ENCODE results near the gene BCL11B.

Gene BCL11B

GRCh38 chr14:99163446-99163845 is 108.6 kb downstream of the BCL11B start:
- no peak for DNase-seq (ENCODE audit: low read depth in 2 of 2)

DNA sequence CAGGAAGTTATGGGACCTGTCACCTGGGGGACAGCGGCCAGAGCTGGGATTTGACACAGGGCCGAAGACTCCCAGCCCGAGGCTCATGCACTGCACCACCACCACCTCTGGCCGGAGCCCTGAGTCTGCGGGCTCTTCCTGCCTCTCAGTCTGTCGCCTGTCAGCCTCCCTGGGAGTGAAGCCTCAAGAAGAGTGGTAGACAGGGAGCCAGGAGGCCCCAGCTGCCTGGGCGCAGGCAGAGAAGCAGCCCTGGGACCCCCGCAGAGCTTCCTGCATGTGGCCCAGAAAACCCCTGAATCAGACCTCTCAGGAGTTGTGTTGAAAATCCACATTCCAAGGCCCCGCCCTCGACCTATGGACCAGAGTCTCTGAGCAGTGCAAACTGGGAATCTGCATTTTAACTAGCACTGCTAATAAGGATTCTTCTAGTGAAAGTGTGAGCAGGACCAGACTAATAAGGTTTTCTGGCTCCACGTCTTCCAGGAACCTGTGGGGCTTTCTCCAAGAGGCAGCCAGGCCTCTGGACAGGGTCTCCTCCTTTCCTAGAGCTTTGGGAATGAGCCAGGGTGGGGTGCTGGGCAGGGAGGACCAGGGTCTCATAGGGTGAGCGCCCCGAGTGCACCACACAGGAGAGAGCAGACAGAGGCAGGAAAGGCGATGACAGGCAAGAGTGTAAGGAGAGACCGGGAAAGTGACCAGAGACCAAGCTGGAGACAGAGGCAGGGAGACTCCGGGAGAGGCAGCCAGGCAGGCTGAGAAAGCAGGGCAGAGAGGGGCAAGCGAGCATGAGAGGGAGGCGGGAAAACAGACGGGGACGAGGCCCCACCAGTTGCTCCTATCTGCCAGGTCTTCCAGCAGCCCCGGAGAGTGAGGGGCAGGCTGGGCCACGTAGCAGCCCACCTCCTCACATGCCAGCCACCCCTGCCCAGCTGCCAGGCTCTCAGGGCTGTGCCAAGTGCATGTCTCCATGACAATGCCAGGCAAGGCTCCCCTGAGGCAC is 112.4 kb downstream of the BCL11B start:
- no peak for DNase-seq (ENCODE audit: low read depth in 2 of 2)

DNA sequence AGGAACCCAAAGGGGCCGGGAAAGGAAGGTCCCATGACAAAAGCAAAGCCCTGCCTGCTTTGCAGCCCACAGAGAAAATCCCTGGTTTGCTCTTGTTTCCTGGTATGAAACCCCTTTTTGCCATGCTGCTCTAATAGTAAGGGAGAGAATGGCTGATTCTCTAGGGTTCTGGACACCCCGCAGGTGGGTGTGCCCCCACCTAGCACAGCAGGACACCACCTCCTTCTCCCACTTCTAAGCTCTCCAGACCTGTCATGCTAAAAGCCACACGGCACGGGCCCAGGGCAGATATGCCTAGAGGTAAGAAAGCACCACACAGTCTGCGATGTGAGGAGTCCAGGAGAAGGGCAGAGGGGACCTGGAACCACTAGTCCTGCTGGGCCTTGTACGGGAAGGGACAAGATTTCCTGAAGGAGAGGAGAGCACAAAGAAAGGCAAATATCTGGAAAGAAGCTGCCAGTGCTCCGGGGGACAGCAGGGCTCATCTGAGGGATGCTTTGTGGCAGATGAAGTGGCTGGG is 113.3 kb downstream of the BCL11B start:
- no peak for DNase-seq (ENCODE audit: low read depth in 2 of 2)

DNA sequence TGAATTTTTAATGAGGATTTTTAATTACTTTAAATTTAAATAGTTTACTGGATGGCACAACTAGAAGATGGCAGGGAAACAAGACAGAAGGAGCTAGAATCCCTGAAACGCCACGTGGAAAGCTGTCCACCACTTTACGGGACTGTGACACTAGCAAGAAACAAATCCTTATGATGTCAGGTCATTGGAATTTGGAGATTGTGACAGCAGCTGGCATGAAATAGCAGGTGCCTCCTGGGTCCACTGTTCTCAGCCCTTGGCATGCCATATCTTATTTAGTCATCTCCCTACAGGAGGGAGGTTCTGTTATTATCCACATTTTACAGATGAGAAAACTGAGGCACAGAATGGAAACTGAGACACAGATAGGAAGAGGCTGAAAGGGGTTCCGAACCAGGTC is 113.8 kb downstream of the BCL11B start:
- no peak for DNase-seq (ENCODE audit: low read depth in 2 of 2)

GRCh38 chr14:99157676-99158075 is 114.3 kb downstream of the BCL11B start:
- DNase-seq (ENCODE audit: low read depth in 2 of 2), result no peak

- no peak for DNase-seq (ENCODE audit: low read depth in 2 of 2)
These were observed 114.8 kb downstream of the BCL11B start for GRCh38 chr14:99157246-99157645.

DNA sequence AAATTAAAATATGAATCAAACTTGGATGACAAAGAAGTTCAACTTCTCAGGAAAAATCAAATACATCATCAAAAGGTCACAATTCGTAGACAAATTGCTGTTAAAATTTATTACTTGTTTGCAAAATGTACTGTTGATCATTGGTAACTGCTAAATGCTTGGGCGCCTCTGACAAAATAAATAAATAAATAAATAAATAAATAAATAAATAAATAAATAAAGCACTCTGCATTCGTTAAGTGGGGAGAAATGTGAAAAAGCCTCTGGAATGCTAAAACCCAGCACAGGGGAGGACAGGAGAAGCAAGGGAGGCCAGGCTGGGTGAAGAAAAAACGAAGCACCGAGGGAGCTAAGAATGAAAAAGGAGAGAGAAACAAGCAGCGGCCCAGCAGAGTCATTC is 115.2 kb downstream of the BCL11B start:
- no peak for DNase-seq (ENCODE audit: low read depth in 2 of 2)

DNA sequence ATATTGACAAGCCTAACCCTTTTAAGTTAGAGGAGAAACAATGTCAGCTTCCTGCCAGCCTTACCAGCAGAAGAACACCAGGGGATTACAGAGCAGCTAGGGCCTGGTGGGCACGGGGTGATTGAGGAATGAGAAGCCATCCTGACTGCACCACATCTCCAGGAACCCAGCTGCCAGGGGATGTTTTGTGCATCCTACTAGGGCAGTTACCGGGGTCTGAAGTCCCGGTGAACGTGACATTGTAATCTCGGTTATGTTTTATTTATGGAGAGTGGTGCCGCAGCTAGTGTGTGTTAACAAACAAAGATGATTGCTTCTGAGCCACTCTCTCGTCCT is 115.9 kb downstream of the BCL11B start:
- DNase-seq (ENCODE audit: low read depth in 2 of 2), result no peak

GRCh38 chr14:99155173-99156089 is 116.6 kb downstream of the BCL11B start:
- DNase-seq (ENCODE audit: low read depth in 2 of 2), result no peak

DNA sequence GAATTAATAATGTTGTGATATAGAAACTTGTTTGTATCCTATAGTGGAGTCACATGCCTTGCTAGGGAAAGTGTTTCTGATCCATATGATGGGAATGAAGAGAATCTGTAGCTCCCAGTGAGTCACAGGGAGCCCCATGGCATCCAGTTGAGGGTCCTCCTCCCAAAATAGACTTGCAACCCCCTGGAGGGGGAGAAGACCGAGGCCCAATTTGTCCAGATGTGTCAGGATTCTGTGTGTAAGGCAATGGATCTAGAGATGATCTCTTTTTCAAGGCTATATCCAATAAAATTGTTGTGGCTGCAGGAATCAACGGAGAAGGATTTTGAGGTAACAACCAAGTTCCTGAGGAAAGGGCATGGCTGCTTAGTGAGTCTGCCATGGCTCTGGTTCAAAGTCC is 121.8 kb downstream of the BCL11B start:
- no peak for DNase-seq (ENCODE audit: low read depth in 2 of 2)

DNA sequence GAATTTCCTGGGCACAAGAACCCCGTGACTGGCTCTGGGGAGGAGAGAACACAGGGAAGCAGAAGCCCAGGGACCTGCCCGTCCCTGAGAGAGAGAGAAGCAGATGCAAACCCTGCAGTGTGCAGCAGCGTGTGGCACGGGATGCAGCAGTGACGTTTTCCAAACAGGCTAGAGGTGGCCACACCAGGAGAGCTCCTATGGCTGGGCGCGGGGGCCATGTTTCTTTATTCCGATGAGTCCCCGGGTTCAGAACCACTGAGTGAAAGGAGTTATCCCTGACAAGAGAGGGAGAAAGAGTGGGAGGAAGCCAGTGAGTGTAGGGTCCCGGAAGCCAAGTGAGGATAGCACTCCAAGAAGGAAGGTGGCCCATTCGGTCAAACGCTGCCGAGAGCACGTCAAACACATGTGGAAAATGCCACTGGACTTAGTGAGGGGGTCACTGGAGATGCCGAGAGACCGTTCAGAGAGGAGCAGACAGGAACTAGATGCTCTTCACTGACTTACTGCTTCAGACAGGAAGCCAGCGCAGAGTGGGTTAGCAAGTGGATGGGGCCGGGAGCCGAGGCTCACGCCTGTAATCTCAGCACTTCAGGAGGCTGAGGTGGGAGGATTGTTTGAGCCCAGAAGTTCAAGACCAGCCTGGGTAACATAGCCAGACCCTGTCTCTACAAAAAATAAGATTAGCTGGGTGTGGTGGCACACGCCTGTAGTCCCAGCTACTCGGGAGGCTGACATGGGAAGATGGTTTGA is 123.0 kb downstream of the BCL11B start:
- no peak for DNase-seq (ENCODE audit: low read depth in 2 of 2)

DNA sequence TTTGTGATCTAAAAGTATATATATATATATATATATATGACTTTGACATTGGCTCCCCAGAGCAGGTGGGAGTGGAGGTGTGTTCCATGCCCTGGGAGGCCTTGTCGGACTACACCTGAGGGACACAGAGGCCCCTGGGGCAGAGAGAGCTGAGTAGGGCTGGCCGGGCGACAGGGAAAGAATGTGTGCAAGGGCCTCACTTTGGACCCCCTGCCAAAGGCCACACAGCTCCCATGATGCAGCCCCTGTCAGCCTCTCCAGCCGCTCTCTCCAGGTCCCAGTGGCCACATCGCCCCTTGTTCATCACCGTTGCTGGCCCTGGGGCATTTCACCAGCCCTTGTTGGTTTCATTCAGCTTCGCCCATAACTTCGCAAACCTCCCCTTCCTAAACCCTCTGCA is 123.9 kb downstream of the BCL11B start:
- DNase-seq (ENCODE audit: low read depth in 2 of 2), result no peak

DNA sequence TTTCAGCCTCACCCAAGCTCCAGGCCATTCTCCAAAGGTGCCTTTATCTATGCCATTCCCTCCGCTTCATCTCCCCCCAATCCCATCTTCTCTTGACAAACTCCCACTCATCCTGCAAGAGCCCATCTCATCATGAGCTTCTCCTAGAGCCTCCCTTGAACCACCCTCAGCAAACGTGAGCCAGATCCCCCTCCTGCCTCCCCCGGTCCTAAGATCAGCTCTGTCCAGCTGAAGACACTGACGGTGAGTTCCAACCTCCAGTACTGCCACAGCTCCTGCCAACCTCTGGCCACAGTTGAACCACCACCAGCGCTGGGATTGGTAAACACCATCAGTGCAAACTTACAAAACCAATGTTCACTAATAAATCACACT is 124.6 kb downstream of the BCL11B start:
- DNase-seq (ENCODE audit: low read depth in 2 of 2), result no peak

DNA sequence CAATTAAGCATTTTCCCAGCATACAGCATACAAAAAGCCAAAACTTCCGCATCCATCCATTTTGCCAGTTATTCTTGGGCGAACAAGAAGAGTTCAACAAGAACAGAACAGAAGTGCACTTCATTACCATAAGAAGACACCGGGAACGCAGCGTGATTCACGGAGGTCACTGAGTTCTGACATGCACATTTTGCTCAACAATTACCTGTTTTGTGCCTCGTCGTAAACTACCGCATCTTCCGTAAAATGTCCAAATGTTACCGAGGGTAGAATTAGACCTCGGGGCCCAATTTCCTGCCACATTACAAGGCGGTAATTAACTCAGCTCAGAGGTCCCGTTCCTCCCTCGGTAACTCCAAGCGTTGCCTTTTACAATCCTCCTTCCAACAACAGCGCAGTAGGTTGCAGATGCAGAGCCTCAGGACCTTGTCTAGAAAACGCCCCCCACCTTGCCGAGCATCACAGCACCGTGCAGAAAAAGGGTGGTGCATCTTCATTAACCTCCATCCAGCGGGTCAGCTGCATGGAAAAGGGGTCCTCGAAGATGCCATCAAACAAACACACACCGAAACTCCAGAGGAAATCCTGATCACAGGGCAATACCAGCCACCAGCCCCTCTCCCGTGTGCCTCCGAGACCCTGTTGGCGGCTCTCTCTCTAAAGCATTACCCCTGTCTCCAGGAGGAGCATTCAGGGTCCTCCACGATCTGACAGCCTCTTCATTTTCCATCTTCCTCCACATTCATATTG is 125.2 kb downstream of the BCL11B start:
- DNase-seq (ENCODE audit: low read depth in 2 of 2), result no peak

DNA sequence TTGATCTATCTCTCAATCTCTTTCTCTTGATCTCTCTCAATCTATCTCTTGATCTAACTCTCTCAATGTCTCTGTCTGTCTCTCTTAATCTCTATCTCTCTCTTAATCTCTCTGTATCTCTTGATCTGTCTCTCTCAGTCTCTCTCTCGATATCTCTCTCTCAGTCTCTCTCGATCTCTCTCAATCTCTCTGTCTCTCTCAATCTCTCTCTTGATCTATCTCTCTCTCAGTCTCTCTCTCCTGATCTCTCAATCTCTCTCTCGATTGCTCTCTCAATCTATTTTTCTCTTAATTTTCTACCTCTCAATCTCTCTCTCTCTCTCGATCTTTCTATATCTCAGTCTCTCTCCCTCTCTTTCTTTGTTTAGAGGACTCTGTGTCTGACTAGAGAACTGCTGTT is 126.7 kb downstream of the BCL11B start:
- no peak for DNase-seq (ENCODE audit: low read depth in 2 of 2)

DNA sequence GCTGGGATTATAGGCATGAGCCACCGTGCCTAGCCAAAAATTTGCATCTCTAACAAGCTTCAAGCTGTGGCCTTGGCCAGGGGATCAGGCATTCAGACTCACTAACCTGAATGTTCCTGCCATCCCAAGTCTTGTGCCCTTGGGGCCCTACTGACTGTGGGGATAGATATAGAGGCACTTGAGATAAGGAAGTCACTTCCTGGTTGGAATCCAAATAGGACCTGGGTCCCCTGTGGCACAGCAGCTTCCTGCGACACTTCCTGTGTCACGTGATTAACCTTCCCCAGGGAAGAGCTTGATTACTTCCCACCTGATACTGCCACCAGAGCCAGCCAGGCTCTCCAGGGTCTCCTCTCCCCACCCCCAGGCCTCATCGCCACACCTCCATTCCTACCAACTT is 128.2 kb downstream of the BCL11B start:
- no peak for DNase-seq (ENCODE audit: low read depth in 2 of 2)

- no peak for DNase-seq (ENCODE audit: low read depth in 2 of 2)
These were observed 128.9 kb downstream of the BCL11B start for GRCh38 chr14:99143126-99143525.

- DNase-seq (ENCODE audit: low read depth in 2 of 2), result no peak
These were observed 130.8 kb downstream of the BCL11B start for GRCh38 chr14:99141236-99141635.

DNA sequence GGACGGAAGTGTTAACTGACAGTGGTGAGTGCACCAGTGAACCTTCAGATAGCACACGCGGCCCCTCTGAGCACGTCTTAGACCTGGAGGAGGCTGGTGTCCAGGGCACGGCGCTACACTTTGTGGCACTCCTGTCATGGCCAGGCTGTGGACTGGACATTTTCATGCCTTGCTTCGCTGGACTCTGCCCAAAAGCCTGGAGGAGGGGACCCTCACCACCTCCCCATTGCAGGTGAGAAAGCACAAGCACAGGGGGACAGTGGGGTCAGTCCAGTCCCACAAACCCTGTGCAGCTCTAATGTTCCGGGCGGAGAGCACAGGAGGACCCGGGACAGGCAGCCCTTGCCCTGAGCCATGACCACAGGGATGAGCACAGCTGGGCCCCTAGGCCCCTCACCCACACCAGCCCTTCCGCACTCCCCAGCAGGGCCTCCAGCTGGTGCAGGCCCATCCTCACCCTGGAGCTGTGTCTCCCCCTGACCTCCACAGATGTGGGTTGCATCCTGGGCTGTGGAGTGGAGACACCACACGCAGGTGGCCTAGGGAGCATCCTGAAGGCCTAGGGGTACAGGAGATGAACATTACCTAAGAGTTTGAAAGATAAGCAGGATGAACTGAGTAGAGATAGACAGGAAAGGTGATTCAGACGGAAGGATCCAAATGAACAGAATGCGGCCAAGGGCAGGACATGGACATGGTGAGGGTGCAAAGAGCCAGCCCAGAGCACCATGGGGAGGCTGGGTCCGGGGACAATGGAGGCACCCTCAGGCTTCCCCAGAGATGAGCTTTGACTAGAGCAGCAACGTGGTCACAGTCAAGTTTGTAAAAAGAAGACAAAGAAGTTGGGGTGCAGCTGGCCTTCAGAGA is 132.8 kb downstream of the BCL11B start:
- no peak for DNase-seq (ENCODE audit: low read depth in 2 of 2)

DNA sequence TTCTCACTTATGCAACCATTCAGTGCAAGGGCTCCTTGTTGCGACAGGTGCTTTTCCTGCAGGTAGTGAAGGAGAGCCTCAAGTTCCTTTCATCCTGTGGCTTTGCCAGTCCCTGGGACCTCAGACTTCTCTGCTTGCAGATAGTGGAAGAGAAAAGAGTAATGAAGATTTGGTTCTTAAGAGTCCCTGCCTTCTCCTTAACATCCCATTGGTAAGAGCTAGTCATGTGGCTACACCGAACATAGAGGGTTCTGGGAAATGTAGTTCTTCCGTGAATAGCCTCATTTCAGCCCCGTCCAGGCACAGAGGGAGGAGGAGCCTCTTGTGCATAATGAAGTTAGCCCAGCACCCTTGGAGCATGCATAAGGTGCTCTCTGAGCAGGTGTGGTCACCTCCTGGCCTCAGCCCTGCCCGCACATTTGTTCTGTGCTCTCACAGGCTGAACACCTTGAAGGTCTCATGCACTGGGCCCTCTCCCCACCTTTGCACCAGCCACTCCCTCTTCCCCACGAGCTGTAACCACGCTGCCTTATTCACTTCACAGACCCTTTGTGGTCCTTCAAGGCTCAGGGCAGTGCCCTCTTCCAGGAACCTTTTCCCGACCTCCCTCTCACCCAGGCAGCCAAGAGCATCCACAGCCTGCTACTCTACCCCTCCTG is 134.0 kb downstream of the BCL11B start:
- no peak for DNase-seq (ENCODE audit: low read depth in 2 of 2)
